Astrocyte of the cerebellum (primary cell): Measurements from ENCODE around the gene ANKRD44.
"Not testable (repeated sequence)": the region's sequence is repeated elsewhere in the genome, so short reads cannot be mapped to it uniquely, and the experiment has no call there.

Source experiments
- DNase-seq: peaks from one replicate; pipeline ENCODE4 v3.0.0-alpha.2; 2011; ENCODE audit warnings: low read depth
- H3K4me3 ChIP-seq: 2 replicates; pipeline ENCODE4 v1.5.1; 2011; ENCODE audit warnings: mild to moderate bottlenecking, low read depth, low read length, moderate library complexity
- CTCF ChIP-seq: IDR thresholded peaks from 2 replicates; pipeline ENCODE4 v1.5.1; 2012; ENCODE audit warnings: low read length, low read depth, moderate library complexity, mild to moderate bottlenecking; ENCODE audit errors: missing control alignments
- in situ Hi-C: cut with HindIII; loops from 2 replicates; pipeline ENCODE4 v1.10.0; 2017; ENCODE audit warnings: low sequenced_read_pairs

Gene ANKRD44

DNA sequence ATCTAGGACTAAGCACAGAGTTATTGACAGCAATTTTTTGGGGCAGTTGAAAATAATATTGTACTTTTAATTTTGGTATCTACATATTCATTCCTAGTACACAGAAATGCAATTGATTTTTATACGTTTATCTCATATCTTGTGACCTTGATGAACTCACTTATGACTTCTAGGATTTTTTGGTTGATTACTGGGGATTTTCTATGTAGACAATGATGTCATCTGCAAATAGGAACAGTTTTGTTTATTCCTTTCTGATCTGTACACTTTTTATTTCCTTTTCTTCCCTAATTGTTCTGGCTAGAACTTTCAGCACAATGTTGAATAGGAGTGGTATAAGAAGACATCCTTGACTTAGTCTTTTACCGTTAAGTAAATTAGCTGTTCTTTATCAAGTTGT, 240.6 kb downstream of the ANKRD44 start:
- DNase-seq = no peak
- no peak for TF ChIP-seq CTCF
- in situ Hi-C loops = loop anchor here (5.0 kb wide), 1 partner anchor 42 kb away; no protein-coding TSS in a partner anchor
- no peak overlapping the region for H3K4me3 ChIP-seq

DNA sequence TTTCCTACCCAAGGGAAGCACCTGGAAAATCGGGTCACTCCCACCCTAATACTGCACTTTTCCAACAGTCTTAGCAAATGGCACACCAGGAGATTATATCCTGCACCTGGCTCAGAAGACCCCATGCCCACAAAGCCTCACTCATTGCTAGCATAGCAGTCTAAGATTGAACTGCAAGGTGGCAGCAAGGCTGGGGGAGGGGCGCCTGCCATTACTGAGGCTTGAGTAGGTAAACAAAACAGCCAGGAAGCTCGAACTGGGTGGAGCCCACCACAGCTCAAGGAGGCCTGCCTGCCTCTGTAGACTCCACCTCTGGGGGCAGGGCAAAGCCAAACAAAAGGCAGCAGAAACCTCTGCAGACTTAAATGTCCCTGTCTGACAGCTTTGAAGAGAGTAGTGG, 248.0 kb downstream of the ANKRD44 start:
- in situ Hi-C loops, H3K4me3 ChIP-seq, DNase-seq: not testable (repeated sequence)

GRCh38 chr2:197059477-197059876, 251.1 kb downstream of the ANKRD44 start:
- TF ChIP-seq CTCF = no peak
- in situ Hi-C loops = no loop called here
- H3K4me3 ChIP-seq = no peak overlapping the region
- no peak for DNase-seq

- H3K4me3 ChIP-seq = no peak overlapping the region
- DNase-seq = no peak
- in situ Hi-C loops = no loop called here
- TF ChIP-seq CTCF = no peak
Measured at GRCh38 chr2:197058777-197059300, 251.7 kb downstream of the ANKRD44 start.

- H3K4me3 ChIP-seq = no peak overlapping the region
- TF ChIP-seq CTCF = no peak
- DNase-seq = no peak
- in situ Hi-C loops = no loop called here
Measured at GRCh38 chr2:197057959-197058358, 252.6 kb downstream of the ANKRD44 start.

DNA sequence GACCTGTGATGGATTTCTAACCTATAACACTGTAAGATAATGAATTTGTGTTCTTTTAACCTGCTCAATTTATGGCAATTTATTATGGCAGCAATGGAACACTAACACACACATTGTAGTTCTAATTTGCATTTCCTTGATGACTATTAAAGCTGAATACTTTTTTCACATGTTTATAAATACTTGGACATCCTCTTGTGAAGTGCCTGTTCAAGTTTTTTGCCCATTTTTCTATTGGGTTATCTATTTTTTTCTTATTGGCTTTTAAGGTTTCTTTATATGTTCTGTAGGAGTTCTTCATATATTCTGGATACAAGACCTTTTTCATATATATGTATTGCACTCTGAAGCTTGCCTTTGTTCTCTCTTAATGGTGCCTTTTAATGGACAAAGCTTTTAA, 255.5 kb downstream of the ANKRD44 start:
- DNase-seq = no peak
- TF ChIP-seq CTCF = no peak
- H3K4me3 ChIP-seq = no peak overlapping the region
- in situ Hi-C loops = no loop called here

GRCh38 chr2:197054437-197054836, 256.1 kb downstream of the ANKRD44 start:
- no peak for DNase-seq
- in situ Hi-C loops = no loop called here
- no peak overlapping the region for H3K4me3 ChIP-seq
- no peak for TF ChIP-seq CTCF
